Measurements from ENCODE around the gene PRKG2.

DNA sequence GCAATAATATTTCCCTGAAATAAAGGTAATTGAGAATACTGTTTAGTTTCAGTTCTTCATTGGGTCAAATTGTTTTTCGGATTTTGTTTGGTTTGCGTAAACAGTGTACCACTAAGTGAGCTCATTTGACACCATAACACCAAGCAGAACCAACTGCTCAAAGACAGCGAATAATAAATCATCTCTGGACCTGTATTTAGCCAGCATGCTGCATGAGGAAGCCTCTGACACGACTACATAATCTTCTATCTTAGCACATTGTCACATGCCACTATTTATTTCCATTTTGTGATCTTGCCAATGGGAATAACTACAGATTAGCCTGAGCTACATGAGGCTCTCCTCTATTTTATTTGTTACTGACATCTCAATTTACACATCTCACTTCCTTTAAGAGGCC, 12.1 kb upstream of the PRKG2 start:
- TF ChIP-seq BACH1 (IDR thresholded peaks at IDR 0.05; ENCODE audit: borderline replicate concordance) (no peak), RFX5 (IDR thresholded peaks at IDR 0.05; ENCODE audit: low read depth, low read length) (no peak), ZNF24 (IDR thresholded peaks at IDR 0.05) (no peak), TCF12 (IDR thresholded peaks at IDR 0.05; ENCODE audit: low read depth, low read length) (no peak), NRF1 (conservative IDR thresholded peaks at IDR 0.05; ENCODE audit: low read depth, low read length) (no peak), FOXM1 (IDR thresholded peaks at IDR 0.05; ENCODE audit: low read depth, low read length) (no peak), SUZ12 (IDR thresholded peaks at IDR 0.05; ENCODE audit: unreplicated experiment) (no peak), HCFC1 (IDR thresholded peaks at IDR 0.05; ENCODE audit: low read length) (no peak), RCOR1 (conservative IDR thresholded peaks at IDR 0.05; ENCODE audit: low read depth, low read length) (no peak), EZH2 (IDR thresholded peaks at IDR 0.05; ENCODE audit: borderline replicate concordance, control insufficient read depth, low read depth, low read length) (no peak)
- TF ChIP-seq, protein P1, sequence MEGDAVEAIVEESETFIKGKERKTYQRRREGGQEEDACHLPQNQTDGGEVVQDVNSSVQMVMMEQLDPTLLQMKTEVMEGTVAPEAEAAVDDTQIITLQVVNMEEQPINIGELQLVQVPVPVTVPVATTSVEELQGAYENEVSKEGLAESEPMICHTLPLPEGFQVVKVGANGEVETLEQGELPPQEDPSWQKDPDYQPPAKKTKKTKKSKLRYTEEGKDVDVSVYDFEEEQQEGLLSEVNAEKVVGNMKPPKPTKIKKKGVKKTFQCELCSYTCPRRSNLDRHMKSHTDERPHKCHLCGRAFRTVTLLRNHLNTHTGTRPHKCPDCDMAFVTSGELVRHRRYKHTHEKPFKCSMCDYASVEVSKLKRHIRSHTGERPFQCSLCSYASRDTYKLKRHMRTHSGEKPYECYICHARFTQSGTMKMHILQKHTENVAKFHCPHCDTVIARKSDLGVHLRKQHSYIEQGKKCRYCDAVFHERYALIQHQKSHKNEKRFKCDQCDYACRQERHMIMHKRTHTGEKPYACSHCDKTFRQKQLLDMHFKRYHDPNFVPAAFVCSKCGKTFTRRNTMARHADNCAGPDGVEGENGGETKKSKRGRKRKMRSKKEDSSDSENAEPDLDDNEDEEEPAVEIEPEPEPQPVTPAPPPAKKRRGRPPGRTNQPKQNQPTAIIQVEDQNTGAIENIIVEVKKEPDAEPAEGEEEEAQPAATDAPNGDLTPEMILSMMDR (IDR thresholded peaks at IDR 0.05 in 2 of 3, conservative IDR thresholded peaks at IDR 0.05 in 1 of 3; ENCODE audit: control insufficient read depth in 2 of 3, extremely low read depth in 1 of 3, insufficient read depth in 1 of 3, low read depth in 3 of 3, low read length in 3 of 3), result no peak
- TF ChIP-seq, protein P2, sequence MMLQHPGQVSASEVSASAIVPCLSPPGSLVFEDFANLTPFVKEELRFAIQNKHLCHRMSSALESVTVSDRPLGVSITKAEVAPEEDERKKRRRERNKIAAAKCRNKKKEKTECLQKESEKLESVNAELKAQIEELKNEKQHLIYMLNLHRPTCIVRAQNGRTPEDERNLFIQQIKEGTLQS (IDR thresholded peaks at IDR 0.05; ENCODE audit: borderline replicate concordance, extremely low read depth, low read depth, low read length), result no peak
